HG03064 (cell line): ENCODE results near the gene SEC24B.
"Not testable (repeated sequence)": the region's sequence is repeated elsewhere in the genome, so short reads cannot be mapped to it uniquely, and the experiment has no call there.

Experiments used
- ATAC-seq: cut with Tn5 transposase; IDR thresholded peaks from one replicate; pipeline ENCODE4 v1.9.1; 2021; ENCODE audit warnings: low read depth; ENCODE audit not compliant: unreplicated experiment

SEC24B gene

DNA sequence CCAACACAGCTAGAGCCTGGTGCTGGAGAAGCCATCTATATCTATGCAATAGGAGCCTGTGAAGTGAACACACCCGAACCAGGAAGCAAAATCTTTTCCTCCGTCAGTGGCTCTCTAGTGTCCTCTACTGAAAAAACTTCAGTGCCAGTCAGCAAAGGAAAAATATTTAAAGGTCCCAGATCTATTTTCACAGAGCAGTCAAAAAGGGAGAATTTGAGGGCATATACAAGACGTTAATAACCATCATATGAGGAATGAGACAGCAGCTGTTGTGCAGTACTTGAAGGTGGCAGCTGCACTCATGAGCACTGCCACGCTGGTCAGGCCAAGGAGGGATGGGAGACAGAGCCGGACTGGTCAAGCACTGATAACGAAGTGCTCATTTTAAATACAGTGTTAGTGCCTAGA, 140.8 kb downstream of the SEC24B start:
- ATAC-seq = no peak

DNA sequence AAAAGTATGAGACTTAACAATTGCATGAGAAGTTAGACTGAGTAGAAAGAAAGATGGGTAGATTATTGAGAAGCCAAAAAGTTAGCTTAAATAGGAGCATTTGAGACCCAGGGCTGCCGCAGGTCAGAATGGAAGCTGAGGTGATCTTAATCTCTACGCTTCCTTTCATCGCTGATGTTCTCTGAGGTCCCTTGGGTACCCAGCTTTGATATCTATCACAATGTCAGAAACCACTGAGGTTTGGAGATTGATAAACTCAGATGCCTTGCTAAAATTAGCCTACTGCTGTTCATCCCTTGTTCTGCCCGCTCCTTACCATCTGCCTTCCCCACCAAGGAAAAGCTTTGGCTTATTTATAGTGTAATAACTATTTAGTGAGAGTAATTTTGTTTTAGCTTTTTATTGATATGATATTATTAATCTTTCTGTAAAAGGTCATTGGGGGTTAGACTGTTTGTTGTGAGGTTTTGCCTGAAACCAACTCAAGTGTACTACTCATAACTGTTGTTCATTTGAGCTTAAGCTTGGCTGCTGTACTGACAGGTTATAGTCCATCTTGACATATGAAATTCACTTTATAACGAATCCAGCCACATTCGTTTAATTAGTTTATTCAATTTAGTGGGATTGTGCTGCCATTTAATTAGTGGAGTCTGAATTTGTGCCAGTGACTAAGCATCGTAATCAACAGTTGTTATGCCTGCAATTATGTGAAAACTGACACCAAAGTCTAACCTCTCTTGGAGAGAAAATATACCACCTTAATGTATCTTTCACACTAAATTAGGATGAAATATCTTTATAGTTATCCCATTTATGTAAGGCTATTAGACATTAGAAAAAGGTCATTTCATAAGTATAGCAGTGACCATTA, 141.6 kb downstream of the SEC24B start:
- ATAC-seq = no peak

DNA sequence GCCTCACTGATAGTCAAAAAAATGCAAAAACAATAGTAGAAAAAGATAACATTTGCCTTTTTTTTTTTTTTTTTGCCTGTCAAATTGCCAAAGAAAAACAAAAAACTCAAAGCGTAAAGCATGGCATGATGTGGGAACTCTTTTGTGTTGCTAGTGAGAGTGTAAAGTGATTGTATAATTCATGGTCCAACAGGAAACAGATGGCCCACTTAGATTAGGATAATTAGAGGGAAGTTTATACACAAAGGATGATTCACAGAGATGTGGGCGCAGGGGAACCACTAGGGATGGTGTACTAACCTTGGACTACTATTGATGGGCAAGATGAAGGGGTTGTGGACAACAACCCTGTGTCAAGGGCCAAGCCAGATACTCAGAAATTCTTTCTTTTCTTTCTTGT, 142.8 kb downstream of the SEC24B start:
- no peak for ATAC-seq

DNA sequence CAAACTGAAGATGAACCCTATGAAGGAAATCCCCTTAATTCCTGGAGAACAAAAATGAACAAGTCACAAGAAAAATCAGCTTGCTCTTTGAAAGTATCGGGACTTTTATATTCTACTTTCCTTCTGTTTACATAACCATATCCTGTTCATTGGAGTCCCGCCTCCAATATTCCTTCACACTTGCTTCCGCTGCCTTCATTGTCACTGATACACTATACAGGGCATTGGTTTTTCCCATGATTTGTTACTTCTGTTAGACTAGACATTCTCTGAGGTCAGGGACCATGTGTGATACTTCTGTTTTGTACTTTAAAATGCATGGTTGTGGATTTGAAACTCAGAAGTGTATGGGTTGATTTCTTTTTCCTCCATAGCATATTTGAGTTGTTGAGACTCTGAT, 145.2 kb downstream of the SEC24B start:
- ATAC-seq = no peak

DNA sequence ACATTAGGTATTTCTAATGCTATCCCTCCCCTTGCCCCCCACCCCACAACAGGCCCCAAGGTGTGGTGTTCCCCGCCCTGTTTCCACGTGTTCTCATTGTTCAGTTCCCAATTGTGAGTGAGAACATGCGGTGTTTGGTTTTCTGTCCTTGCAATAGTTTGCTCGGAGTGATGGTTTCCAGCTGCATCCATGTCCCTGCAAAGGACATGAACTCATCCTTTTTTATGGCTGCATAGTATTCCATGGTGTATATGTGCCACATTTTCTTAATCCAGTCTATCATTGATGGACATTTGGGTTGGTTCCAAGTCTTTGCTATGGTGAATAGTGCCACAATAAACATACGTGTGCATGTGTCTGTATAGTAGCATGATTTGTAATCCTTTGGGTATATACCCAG, 146.4 kb downstream of the SEC24B start:
- ATAC-seq = not testable (repeated sequence)

DNA sequence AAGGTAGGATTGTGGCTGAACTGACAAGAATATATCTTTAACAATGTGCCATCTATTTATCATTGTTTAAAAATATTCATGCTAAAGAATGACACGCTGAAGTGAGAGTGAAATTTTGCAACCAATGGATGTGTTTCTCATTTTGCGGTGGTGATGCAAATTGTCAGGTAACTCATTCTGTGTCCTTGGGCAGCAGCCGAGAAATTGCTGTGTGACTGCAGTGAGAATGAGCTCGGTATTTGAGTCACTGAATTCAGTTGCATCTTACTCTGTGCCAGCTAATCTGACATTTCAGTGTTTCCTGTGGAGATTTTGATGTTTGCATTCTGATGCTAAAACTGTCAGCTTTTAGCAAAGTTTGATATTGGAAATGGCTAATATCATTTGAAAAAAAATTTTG, 154.6 kb downstream of the SEC24B start:
- ATAC-seq = peak; percentile 83

DNA sequence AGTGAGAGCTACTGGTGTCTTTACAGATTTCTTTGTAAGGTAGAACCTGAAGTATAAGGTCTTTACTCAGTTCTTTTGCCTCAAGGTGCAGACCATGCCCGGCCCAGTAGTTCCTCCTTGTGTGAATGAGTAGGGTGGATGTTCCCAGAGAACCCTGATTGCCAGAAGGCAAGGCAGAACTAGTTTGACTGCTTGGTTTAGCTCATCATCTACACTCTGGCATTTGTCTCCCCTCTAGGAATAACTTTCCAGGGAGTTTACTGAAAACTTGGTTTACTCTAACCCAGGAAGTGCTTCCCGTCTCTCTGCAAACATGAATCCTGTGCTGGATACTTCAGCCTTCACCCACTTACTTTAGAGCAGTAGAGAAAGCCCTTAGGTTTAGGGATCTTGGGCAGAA, 155.5 kb downstream of the SEC24B start:
- no peak for ATAC-seq

DNA sequence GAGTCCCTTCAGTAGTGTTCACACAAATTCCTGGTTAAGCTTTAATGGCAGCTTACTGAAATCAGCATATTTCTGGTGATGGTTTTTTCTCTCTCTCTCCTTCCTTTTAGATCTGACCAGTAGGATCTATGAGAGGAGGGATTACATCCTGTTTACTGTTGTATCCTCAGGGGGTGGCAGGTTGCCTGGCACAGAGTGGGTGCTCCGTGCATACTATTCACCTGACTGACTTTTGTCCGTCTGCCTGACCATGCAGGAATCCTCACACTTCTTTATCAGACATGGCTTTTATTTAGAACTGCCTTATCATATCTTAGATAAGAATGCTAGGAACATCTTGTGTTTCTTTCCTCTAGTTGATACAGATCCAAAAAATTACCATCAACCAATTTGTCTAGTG, 156.0 kb downstream of the SEC24B start:
- no peak for ATAC-seq
